Anterior cingulate cortex (tissue), 58 donors: ENCODE data around the gene TRABD.

ENCODE experiments used
- DNase-seq, 58 donors: peaks; one replicate each; lab custom pipeline; 2025; lab: John Stamatoyannopoulos, UW

The TRABD gene

DNA sequence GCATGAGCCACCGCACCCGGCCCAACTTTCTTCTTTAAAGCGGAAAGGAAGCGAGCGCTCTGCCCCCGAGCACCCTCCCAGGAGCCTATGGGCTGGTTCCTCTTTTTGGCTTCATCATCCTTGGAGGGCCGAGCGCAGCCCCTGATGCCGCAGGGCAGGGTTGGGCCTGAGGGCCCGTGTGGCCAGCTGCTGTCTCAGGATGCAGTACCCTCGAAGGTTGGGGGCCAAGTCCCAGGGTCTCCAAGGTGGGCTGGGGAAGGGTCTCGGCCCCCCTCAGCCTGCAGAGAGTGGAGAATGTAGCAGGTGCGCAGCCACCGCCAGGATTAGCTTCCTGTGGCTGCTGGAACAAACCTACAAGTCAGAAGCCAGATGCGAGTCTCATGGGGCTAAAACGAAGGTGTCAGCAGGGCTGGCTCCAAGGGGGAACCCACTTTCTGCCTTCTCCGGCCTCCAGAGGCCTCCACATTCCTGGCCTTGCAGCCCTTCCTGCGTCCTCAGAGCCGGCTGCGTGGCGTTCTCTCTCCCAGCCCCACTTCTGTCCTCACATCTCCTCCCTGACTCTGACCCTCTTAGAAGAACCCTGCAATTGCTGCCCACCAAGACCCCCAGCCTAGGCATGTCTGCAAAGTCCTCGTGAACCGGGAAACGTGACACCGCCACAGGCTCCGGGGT, 12.3 kb upstream of the TRABD start:
- no peak for DNase-seq

DNA sequence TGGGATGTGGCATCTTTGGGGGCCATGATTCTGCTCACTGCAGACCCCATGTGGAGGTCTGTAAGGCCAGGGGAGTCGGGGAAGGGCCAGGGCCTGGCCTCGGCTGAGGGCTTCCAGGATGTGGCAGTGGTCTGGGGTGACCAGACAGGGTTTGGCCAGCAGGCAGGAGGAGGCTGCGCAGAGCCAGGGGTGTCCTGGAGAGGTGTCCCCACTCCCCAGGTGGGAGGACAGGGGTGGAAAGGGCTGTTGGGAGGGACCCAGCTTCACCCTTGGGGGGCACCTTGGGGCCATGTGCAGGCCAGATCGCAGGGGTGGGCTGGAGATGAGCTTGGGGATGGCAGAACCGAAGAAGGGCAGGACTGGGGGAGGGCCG, 11.7 kb upstream of the TRABD start:
- no peak for DNase-seq

DNA sequence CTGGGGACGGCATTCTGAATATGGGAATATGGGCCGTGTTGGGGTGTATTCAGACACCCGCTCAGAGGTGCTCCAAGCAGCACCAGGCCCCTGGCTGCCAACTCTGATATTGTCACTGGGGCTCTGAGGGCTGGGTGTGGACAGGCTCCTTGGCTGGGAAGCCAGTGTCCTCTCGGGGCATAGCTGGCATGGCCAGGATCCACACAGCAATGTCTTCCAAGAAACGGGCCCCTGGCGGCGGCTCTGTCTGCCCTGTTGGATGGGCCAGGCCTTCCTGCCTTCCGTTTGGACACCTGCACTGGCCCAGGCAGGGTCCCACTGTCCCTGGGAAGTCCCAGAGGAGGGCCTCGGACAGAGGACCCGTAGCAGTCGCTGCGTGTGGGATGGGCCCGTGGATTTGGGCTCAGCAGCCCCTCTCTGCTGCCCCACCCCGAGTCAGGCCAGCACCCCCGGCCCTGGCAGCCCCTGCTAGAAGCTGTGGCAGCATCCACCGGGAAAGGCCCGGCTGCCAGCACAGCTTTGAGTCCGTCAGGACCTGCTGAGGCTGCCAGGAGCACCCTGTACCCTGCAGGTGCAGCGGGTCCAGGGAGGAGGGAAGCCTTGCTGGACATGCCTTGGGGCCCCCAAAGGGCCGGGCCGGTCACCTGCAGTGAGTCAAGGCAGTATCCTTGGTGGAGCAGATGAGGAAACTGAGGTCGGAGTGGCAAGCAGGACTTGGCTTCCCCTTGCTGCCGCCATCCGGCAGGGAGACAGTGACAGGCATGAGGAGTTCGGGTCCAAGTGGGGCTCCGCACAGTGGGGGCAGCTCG, 11.1 kb upstream of the TRABD start:
- DNase-seq = no peak

DNA sequence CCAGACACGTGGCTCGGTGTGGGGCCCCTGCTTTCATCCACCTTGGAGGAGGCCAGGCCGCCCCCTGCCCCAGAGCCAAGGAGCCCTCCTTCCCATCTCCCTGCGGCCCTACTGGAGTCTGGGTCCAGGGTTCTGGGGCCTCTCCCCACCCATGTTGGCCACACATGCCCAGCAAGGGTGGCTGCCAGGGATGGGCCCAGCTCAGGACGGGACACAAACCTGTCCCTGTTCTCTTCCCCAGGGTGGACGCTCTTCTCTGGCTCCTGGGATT, 10.6 kb upstream of the TRABD start:
- no peak for DNase-seq

DNA sequence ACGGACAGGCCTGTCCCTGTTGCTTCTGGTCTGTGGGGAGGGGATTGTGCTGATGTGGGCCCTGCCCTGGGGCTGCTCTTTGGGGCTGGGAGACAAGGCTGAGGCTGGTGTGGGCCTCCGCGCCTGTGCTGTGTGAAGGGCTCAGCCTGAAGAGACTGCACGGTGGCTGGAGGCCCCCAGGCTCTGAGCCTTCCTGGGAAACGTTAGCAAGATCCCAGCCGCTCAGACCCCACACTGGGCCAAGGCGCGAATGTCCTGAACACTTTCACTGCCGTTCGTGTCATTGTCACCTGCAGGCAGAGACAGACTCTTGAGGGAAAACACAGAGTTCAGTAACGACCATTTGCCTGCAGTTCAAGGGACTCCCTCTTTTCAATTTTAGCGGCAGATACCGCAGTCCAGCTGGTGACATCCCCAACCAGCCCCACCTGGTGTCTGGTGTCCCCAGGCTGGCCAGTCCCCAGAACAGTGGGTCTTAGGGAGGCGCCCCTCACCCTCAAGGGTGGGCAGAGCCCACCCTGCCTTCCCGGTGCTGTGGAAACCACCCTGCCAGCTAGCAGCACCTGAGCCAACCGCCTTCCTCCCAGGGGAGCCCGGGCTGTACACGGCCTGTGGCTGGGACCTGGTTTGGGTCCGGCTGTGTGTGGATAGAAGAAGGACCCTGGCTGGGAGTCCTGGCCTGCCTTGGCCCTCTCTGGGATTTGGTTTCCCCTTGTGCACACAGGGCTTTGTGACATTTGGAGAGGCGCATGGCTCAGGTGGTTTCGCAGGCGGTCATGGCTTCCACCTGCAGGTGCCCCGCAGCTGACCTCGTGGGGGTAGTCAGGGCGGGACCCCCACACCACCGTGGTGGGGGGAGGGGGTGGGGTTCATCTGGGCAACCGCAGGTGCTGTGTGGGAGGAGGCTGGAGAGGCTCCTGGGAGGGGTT, 9.5 kb upstream of the TRABD start:
- no peak for DNase-seq

DNA sequence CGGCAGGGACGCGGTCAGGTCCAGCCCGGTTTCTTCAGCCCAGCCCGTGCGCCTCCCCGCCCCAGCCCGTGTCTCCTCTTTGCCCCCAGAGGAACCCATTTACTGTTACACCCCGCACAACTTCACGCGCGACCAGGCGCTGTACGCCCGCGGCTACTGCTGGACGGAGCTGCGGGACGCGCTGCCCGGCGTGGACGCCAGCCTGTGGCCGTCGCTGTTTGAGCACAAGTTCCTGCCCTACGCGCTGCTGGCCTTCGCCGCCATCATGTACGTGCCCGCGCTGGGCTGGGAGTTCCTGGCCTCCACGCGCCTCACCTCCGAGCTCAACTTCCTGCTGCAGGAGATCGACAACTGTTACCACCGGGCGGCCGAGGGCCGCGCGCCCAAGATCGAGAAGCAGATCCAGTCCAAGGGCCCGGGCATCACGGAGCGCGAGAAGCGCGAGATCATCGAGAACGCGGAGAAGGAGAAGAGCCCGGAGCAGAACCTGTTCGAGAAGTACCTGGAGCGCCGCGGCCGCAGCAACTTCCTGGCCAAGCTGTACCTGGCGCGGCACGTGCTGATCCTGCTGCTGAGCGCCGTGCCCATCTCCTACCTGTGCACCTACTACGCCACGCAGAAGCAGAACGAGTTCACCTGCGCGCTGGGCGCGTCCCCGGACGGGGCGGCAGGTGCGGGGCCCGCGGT, 8.7 kb upstream of the TRABD start:
- no peak for DNase-seq

DNA sequence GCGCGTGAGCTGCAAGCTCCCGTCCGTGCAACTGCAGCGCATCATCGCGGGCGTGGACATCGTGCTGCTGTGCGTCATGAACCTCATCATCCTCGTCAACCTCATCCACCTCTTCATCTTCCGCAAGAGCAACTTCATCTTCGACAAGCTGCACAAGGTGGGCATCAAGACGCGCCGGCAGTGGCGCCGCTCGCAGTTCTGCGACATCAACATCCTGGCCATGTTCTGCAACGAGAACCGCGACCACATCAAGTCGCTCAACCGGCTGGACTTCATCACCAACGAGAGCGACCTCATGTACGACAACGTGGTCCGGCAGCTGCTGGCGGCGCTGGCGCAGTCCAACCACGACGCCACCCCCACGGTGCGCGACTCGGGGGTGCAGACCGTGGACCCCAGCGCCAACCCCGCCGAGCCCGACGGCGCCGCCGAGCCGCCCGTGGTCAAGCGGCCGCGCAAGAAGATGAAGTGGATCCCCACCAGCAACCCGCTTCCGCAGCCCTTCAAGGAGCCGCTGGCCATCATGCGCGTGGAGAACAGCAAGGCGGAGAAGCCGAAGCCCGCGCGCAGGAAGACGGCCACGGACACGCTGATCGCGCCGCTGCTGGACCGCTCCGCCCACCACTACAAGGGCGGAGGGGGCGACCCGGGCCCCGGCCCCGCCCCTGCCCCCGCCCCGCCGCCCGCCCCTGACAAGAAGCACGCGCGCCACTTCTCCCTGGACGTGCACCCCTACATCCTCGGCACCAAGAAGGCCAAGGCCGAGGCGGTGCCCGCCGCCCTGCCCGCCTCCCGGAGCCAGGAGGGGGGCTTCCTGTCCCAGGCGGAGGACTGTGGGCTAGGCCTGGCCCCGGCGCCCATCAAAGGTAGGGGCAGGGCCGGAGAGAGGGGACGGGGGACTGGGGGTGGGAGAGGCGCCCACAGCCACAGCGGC, 7.9 kb upstream of the TRABD start:
- no peak for DNase-seq

DNA sequence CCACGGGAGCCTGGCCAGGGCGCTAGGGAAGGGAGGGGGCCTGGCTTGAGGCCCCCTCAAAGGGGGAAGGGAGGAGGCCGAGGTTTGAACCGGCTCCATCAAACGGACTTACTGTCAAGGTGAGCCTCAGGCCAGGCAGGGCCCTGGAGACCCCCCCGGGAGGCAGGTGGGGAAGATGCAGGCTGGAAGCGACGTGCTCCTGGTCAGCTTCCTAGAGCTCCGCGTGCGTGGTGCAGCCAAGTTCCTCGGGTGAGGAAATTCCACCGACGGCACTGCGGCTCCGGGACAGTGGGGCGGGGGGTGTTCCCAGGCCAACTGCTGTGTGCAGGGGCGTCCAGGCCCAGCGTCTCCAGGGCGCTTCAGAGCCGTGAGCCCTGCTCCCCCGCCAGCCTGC, 7.2 kb upstream of the TRABD start:
- DNase-seq = no peak

DNA sequence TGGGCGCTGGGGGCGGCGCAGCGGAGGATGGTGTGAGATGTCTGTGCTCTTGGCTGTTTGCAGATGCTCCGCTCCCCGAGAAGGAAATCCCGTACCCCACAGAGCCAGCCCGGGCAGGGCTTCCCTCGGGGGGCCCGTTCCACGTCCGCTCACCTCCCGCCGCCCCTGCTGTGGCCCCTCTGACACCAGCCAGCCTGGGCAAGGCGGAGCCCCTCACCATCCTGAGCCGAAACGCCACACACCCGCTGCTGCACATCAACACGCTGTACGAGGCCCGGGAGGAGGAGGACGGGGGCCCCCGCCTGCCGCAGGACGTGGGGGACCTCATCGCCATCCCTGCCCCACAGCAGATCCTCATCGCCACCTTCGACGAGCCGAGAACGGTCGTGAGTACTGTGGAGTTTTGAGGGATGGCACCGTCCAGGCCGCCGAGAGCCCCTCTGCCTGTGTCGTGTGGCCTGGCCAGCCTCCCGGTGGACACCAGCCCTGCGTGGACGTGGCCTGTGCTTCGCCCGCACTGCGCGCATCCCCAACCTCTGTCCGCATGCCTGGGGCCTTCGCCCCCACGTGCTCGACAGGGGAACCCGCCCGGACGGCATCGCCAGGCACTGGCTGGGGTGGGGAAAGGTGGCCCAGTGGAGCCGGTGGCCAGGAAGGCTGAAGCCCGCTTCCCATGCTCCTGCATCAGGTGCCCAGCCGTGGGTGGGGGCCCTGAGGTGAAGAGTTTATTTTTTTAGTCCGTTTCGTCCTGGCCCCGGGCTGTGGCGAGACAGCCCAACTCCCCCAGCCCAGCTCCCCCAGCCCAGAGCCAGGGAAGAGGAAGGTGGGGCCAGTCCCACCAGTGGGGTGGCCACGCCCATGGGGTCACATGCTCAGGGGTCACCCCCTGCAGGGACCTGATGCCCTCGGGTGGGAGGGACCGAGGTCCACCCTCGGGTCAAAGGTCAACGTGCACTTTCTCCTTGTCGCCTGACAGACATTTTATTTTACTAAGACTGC, 6.5 kb upstream of the TRABD start:
- DNase-seq = no peak

DNA sequence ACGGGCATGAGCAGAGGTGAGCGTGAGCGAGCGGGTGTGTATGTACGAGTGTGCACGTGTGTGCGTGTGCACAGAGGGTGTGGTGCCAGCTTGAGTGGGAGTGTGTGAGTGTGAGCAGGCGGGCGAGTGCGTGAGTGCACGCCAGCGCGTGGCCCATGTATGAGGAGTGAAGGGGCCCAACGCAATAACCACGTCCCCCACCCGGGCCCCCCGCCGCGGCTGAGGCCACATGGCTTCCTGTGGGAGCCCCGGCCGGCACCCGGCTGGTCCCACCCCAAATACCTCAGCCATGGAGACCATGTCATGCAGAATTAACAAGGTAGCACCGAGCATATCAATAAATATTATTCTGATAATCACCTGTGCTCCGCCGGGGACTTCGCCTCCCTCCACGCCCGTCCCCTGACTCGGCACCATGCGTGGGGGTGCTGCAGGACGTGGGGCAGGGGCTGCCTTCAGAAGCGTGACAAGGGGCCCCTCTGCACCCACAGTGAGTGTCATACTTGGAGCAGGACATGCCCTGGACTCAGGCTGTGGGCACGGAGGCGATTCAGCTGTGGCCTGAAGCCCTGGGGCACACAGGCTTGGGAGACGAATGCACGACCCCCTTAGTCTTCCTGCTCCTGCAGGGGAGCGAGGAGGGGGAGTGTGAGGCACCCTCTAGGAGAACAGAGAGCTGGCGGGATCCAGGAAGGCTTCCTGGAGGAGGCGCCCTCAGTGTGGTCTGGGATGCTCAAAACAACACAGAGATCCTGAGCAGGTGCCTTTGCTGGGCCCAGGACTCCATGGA, 5.6 kb upstream of the TRABD start:
- DNase-seq = no peak

DNA sequence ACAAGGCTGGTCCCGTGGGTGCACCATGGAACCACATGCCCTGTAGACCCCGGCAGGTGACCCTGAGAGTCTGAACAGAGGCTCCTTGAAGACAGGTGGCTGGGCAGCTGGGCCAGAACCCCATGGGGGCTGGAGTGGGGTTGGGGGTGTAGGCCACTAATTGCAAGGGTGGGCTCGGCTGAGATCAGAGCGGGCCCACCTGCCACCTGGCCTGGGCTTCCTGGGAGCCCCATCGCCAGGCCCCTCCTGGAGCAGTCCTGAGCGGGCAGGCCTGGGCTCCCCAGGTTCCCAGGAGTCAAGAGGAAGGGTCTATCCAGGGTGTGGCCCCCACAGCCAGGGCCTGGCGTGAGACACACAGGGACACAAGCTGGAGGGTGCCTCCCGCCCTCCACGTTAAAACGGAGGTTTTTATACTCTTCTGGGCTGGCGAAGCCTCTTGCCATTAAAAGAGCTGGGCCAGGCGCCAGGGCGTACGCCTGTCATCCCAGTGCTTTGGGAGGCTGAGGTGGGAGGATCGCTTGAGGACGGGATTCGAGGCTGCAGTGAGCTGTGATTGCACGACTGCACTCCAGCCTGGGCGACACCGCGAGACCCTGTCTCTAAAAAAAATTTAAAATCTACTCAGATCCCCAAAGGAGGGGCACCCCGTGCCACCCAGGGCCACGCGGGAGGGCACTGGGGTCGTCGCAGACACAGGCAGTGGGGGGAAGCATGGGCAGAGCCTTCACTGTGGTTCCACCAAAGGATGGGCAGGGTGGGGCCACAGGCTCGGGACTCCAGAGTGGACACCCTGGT, 4.8 kb upstream of the TRABD start:
- no peak for DNase-seq

DNA sequence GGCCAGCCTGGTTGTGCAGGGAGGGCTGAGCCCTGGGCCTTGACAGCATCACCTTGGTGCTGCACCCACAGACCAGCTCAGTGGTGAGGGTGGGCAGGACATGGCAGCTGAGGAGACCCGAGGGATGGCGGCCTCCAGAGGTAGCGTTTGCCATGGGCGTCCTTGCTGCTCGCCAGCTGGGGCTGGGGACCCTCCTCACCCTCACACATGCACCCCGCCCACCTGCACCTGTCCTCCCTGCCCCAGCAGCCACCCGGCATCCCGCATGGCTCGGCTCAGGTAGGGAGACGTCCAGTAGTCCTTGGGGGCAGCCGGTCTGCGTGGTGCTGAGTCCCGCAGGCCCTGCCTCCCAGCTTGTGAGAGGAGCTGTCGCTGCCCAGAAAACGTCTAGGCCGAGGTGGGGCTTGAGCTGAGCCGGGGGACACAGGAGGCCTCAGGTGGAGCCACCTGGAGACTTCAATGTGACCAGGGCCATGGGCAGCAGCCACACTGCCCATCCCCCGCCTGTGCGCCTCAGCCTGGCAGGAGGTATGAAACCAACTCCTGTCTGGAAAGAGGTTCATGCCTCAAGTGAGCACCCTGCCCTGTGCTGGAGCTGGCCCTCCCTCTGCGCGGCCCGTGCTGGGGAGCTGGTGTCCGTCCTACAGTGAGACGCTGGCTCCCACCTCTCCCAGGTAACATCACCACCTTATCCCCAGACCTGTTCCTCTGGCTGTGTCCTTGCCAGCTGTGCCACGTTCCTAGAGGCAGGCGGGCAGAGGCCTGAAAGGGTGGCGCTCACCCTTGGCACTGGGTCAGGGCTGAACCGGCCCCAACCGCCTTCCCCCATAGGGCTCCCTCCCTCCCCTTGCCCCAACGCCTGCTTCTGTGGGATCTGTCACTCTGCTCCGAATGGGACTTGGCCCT, 3.3 kb upstream of the TRABD start:
- peak in 1 of 58 donors; percentile 22 for DNase-seq

DNA sequence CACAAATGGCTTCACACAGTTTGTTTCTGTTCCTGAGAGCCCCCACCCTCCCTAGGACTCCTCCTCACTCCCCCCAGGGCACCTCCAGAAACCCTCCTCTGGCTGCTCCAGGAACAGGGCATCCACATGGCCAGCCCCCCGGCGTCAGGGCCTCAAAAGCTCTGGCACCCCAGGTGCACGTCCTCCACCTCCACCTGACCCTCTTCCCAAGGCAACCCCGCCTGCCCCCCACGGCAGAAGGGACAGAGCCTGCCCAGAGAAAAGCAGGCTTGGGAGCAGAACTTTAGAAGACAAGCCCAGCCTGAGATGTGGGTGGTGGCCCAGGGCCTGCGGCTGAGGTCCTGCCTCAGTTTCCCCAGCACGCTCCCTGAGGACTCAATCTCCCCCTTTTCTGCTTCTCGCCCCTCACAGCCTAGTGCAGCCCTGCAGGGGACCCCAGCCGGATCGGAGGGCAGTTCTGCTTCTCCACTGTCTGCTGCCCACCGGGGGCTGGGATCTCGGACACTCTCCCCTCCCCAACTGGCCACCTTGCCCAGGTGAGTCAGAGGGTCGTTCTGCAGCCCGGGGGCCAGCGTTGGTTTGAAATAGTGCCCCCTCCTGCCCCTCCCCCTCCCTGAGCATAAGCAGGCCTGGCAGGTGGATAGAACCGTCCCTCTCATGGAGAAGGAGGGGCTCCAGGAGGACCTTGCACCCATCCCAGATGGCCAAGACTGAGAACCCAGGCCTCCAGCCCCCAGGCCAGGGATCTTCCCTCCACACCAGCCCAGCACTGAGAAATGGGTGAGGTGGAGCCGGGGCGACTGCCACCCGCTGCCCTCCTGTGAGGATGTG, 2.4 kb upstream of the TRABD start:
- DNase-seq = no peak

DNA sequence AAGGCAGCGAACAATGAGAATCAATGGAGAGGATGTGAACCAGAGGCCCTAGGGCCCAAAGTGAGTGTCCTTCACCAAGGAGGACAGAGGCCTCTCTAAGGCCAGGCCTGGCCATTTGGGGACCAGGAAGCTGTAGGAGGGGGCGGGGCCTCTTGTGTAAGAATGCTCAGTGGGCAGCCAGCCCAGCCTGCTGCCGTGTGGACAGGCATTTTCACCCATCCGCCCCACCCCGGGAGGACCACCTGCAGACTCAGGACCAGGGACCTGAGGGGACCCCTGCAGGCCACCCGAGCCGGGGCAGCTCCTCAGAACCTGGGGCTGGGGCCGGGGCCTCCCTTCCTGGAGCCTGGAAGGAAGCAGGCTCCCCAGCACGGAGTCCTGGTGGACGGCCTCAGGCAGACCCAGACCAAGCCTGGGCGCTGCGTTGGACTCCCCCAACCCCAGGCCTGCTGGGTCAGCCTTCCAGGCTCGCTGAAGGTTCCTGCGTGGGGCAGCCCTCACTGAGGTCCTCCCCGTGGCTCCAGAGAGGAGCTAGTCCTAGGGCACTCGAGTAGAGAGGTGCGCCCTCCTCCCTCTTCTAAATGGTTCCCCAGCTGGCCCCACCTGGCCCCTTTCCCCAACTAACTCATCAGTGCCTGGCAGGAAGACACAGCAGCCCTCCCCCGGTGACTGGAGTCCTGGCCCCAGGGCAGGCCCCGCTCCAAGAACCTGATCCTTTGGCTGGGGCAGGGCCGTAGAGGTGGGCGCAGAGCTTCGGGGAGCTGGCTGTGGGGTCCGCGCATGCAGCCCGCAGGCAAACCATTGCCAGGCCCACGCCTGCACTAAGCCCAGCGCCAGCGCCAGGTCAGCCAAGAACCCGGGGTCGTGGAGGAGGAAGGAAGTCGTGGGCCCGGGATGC, 1.5 kb upstream of the TRABD start:
- peak in 4 of 58 donors; percentile 26 to 55 (median 37) for DNase-seq
